ENCODE data around the gene LRRC28. TPM values are rescaled to one million over a fixed set of nuclear protein-coding genes. Genes with fewer than 3 reads are reported as not detected.
A peak's percentile ranks its signal among the peaks of the same experiment; 100 is the strongest.

Gene LRRC28
- total and polyA plus RNA-seq, 9 of the 15 experiments (the other 6 are each of a cell fraction or from before 2014, with no cell fraction given), result 5.5 to 17.4 (median 7.9) TPM

DNA sequence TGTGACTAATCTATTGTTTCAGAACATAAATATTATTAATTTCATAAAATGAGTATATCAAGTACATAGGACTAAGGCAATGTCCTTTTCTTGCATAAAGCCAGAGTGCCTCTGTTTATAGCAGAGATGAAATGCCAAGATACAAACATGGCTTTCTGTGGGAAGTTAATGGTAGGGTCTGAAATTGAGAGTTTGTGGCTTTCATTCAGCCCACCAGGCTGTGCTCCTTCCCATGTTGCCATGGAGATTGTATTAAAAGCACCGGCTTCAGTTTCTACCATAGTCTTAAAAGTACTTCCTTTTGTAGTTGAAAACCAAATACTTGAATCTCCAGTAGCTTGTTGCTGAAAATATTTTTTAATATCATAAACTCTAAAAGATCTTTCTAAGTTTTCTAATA is 114.0 kb downstream of the LRRC28 start:
- Histone ChIP-seq H3K36me3 (ENCODE audit: control insufficient read depth, insufficient read depth, low read length) (no peaks in the 10 kb centered on the region), H3K4me3 (no peak overlapping the region), H3K9me1 (ENCODE audit: control insufficient read depth, insufficient read depth, low read length) (no peaks in the 10 kb centered on the region), H3K9me3 (replicated peaks; ENCODE audit: control insufficient read depth, insufficient read depth, low read depth, low read length) (no peaks in the 10 kb centered on the region), H3K9ac (ENCODE audit: insufficient read depth in 1 of 2, low read depth in 2 of 2, low read length in 2 of 2) (no peak overlapping the region), H2AFZ (ENCODE audit: low read depth, low read length) (no peak overlapping the region), H4K20me1 (replicated peaks; ENCODE audit: control insufficient read depth, insufficient read depth, low read length) (no peaks in the 10 kb centered on the region), H3K27ac (ENCODE audit: extremely low read depth, low read depth, low read length) (no peak overlapping the region), H3K4me2 (ENCODE audit: insufficient read depth, low read length) (no peak overlapping the region), H3K27me3 (ENCODE audit: control insufficient read depth in 2 of 2, insufficient read depth in 2 of 2, low read length in 2 of 2) (no peaks in the 10 kb centered on the region), H3K79me2 (ENCODE audit: control insufficient read depth, insufficient read depth, low read length) (no peaks in the 10 kb centered on the region), H3K4me1 (replicated peaks in 1 of 2; ENCODE audit: control insufficient read depth in 2 of 2, insufficient read depth in 2 of 2, low read length in 2 of 2) (no peaks in the 10 kb centered on the region)
- no TSS peak for BruUV-seq (replicated peaks)
- intact Hi-C loops (cut with micrococcal nuclease), result no loop called here
- 0% methylated on average over 1 of the region's 1 CpG for WGBS (ENCODE audit: insufficient coverage, low coverage, missing lambda C conversion rate)
- peak; percentile 18; the same call in 1 of the 2 replicates for TF ChIP-seq RFX1 (IDR thresholded peaks at IDR 0.05)
- TF ChIP-seq, protein P1, sequence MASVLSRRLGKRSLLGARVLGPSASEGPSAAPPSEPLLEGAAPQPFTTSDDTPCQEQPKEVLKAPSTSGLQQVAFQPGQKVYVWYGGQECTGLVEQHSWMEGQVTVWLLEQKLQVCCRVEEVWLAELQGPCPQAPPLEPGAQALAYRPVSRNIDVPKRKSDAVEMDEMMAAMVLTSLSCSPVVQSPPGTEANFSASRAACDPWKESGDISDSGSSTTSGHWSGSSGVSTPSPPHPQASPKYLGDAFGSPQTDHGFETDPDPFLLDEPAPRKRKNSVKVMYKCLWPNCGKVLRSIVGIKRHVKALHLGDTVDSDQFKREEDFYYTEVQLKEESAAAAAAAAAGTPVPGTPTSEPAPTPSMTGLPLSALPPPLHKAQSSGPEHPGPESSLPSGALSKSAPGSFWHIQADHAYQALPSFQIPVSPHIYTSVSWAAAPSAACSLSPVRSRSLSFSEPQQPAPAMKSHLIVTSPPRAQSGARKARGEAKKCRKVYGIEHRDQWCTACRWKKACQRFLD (CRISPR knock-in tag; IDR thresholded peaks at IDR 0.05), result no peak
- no peak for TF ChIP-seq ATF1 (CRISPR knock-in tag; IDR thresholded peaks at IDR 0.05)
- no peak for TF ChIP-seq ATF1 (tag; IDR thresholded peaks at IDR 0.05)
- in situ Hi-C loops (cut with MboI), result no loop called here
- ChIA-PET CTCF (ENCODE audit: low intra/inter-chr PET ratio) (no interaction called here), POLR2A (no interaction called here)
- DNase-seq (ENCODE audit: extremely low read depth in 1 of 4, low spot score in 3 of 4), result no peak
- FAIRE-seq, result no peak
- no peak for ATAC-seq

- Histone ChIP-seq H2AFZ (ENCODE audit: low read depth, low read length) (no peak overlapping the region), H3K4me1 (replicated peaks in 1 of 2; ENCODE audit: control insufficient read depth in 2 of 2, insufficient read depth in 2 of 2, low read length in 2 of 2) (no peaks in the 10 kb centered on the region), H3K9me3 (replicated peaks; ENCODE audit: control insufficient read depth, insufficient read depth, low read depth, low read length) (no peaks in the 10 kb centered on the region), H3K27me3 (ENCODE audit: control insufficient read depth in 2 of 2, insufficient read depth in 2 of 2, low read length in 2 of 2) (no peaks in the 10 kb centered on the region), H3K9ac (ENCODE audit: insufficient read depth in 1 of 2, low read depth in 2 of 2, low read length in 2 of 2) (no peak overlapping the region), H3K79me2 (ENCODE audit: control insufficient read depth, insufficient read depth, low read length) (no peaks in the 10 kb centered on the region), H3K4me3 (no peak overlapping the region), H3K36me3 (ENCODE audit: control insufficient read depth, insufficient read depth, low read length) (no peaks in the 10 kb centered on the region), H3K9me1 (ENCODE audit: control insufficient read depth, insufficient read depth, low read length) (no peaks in the 10 kb centered on the region), H4K20me1 (replicated peaks; ENCODE audit: control insufficient read depth, insufficient read depth, low read length) (no peaks in the 10 kb centered on the region), H3K4me2 (ENCODE audit: insufficient read depth, low read length) (no peak overlapping the region), H3K27ac (ENCODE audit: extremely low read depth, low read depth, low read length) (no peak overlapping the region)
- DNase-seq (ENCODE audit: extremely low read depth in 1 of 4, low spot score in 3 of 4) (no peak), FAIRE-seq (no peak), ATAC-seq (no peak)
- intact Hi-C loops (cut with micrococcal nuclease) (no loop called here), in situ Hi-C loops (cut with MboI) (no loop called here)
- 0% methylated on average over 1 of the region's 1 CpG for WGBS (ENCODE audit: insufficient coverage, low coverage, missing lambda C conversion rate)
- TF ChIP-seq SRSF7 (optimal IDR thresholded peaks at IDR 0.05; ENCODE audit: low read depth, low read length), result no peak
- TF ChIP-seq NR2C1 (IDR thresholded peaks at IDR 0.05), result no peak
- no peak for TF ChIP-seq NR2C1 (tag; IDR thresholded peaks at IDR 0.05)
- CTCF ChIA-PET (ENCODE audit: low intra/inter-chr PET ratio), result no interaction called here
- POLR2A ChIA-PET, result no interaction called here
- BruUV-seq (replicated peaks), result no TSS peak
Observed at GRCh38 chr15:99366013-99366412, 114.7 kb downstream of the LRRC28 start.

Measured in K562 (cell line).